ENCODE measurements around the gene TSKU.
"Not testable (repeated sequence)": the region's sequence is repeated elsewhere in the genome, so short reads cannot be mapped to it uniquely, and the experiment has no call there.

TSKU gene

GRCh38 chr11:76788661-76789442, 5.7 kb downstream of the TSKU start:
- no peak for DNase-seq (ENCODE audit: low read depth, low spot score)

- no peak for DNase-seq (ENCODE audit: low read depth, low spot score)
Observed at GRCh38 chr11:76789443-76789719, 6.2 kb downstream of the TSKU start.

GRCh38 chr11:76790251-76790650, 7.1 kb downstream of the TSKU start:
- no peak for DNase-seq (ENCODE audit: low read depth, low spot score)

DNA sequence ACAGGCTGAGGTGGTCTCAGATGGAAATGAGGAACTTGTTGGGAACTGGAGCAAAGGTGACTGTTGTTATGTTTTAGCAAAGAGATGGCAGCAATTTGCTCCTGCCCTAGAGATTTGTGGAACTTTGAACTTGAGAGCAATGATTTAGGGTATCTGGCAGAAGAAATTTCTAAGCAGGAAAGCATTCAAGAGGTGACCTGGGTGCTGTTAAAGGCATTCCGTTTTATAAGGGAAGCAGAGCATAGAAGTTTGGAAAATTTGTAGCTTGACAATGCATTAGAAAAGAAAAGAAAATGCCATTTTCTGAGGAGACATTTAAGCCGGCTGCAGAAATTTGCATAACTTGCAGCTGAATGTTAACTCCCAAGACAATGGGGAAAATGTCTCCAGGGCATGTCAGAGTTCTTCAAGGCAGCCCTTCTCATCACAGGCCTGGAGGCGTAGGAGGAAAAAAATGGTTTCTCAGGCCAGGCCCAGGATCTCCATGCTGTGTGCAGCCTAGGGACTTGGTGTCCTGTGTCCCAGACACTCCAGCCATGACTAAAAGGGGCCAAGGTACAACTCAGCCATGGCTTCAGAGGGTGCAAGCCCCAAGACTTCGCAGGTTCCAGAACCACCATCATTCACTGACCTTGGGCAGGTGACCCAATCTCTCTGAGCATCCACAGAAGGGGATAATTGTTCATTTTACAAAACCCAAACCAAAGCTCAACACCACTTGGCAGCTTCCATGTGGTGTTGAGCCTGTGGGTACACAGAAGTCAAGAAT, 8.0 kb downstream of the TSKU start:
- not testable (repeated sequence) for DNase-seq (ENCODE audit: low read depth, low spot score)

- peak; percentile 65 for DNase-seq (ENCODE audit: low read depth, low spot score)
Observed at GRCh38 chr11:76791861-76792260, 8.7 kb downstream of the TSKU start.

GRCh38 chr11:76792505-76793264, 9.5 kb downstream of the TSKU start:
- DNase-seq (ENCODE audit: low read depth, low spot score) = no peak

GRCh38 chr11:76793391-76794291, 10.5 kb downstream of the TSKU start:
- peak; percentile 88 for DNase-seq (ENCODE audit: low read depth, low spot score)

GRCh38 chr11:76794371-76795289, 11.5 kb downstream of the TSKU start:
- DNase-seq (ENCODE audit: low read depth, low spot score) = no peak

GRCh38 chr11:76795290-76795935, 12.3 kb downstream of the TSKU start:
- no peak for DNase-seq (ENCODE audit: low read depth, low spot score)

DNA sequence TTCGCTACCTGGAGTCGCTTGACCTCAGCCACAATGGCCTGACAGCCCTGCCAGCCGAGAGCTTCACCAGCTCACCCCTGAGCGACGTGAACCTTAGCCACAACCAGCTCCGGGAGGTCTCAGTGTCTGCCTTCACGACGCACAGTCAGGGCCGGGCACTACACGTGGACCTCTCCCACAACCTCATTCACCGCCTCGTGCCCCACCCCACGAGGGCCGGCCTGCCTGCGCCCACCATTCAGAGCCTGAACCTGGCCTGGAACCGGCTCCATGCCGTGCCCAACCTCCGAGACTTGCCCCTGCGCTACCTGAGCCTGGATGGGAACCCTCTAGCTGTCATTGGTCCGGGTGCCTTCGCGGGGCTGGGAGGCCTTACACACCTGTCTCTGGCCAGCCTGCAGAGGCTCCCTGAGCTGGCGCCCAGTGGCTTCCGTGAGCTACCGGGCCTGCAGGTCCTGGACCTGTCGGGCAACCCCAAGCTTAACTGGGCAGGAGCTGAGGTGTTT, 12.8 kb downstream of the TSKU start:
- DNase-seq (ENCODE audit: low read depth, low spot score) = no peak

DNA sequence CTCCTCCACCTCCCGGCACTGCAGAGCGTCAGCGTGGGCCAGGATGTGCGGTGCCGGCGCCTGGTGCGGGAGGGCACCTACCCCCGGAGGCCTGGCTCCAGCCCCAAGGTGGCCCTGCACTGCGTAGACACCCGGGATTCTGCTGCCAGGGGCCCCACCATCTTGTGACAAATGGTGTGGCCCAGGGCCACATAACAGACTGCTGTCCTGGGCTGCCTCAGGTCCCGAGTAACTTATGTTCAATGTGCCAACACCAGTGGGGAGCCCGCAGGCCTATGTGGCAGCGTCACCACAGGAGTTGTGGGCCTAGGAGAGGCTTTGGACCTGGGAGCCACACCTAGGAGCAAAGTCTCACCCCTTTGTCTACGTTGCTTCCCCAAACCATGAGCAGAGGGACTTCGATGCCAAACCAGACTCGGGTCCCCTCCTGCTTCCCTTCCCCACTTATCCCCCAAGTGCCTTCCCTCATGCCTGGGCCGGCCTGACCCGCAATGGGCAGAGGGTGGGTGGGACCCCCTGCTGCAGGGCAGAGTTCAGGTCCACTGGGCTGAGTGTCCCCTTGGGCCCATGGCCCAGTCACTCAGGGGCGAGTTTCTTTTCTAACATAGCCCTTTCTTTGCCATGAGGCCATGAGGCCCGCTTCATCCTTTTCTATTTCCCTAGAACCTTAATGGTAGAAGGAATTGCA, 13.5 kb downstream of the TSKU start:
- no peak for DNase-seq (ENCODE audit: low read depth, low spot score)

DNA sequence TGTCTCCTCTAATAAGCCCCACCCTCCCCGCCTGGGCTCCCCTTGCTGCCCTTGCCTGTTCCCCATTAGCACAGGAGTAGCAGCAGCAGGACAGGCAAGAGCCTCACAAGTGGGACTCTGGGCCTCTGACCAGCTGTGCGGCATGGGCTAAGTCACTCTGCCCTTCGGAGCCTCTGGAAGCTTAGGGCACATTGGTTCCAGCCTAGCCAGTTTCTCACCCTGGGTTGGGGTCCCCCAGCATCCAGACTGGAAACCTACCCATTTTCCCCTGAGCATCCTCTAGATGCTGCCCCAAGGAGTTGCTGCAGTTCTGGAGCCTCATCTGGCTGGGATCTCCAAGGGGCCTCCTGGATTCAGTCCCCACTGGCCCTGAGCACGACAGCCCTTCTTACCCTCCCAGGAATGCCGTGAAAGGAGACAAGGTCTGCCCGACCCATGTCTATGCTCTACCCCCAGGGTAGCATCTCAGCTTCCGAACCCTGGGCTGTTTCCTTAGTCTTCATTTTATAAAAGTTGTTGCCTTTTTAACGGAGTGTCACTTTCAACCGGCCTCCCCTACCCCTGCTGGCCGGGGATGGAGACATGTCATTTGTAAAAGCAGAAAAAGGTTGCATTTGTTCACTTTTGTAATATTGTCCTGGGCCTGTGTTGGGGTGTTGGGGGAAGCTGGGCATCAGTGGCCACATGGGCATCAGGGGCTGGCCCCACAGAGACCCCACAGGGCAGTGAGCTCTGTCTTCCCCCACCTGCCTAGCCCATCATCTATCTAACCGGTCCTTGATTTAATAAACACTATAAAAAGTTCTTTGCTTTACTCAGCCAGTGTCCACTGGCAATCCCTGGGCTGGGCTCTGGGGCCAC, 14.4 kb downstream of the TSKU start:
- no peak for DNase-seq (ENCODE audit: low read depth, low spot score)

GRCh38 chr11:76798202-76798581, 15.0 kb downstream of the TSKU start:
- no peak for DNase-seq (ENCODE audit: low read depth, low spot score)

GRCh38 chr11:76798671-76799065, 15.5 kb downstream of the TSKU start:
- DNase-seq (ENCODE audit: low read depth, low spot score) = no peak

DNA sequence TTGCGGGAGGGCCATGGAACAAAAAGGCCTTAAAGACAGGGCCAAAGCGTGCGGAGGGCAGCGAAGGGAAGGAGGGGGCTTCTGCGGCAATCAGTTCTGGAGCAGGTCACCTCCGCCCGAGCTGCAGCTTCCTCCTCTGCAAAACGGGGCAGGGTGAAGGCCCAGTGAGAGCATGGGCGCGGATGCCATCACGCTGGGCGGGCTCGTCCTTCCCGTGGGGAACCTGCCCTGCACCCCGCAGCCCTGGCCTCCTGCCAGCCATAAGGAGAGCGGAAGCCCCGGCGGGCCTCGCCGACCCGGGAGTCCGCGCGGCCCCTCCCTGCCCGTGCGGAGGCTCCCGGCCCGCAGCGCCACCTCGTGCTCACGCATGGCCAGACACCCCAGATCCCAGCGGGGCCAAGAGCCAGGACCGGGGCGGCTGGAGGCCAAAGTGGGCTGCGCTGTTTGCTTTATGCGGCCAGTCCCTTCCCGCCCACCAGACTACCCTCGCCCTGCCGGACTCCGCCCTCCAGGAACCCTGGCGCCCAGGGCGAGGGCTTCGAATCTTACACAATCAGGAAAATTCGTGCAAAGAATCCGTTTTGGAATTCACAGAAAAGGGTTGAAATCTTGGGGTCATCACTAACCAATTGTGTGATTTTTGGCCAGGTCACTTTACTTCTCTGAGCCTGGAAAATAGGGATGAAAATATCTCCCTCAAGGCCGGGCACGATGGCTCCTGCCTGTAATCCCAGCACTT, 16.1 kb downstream of the TSKU start:
- DNase-seq (ENCODE audit: low read depth, low spot score) = peak; percentile 91

GRCh38 chr11:76800466-76801200, 17.5 kb downstream of the TSKU start:
- no peak for DNase-seq (ENCODE audit: low read depth, low spot score)

- no peak for DNase-seq (ENCODE audit: low read depth, low spot score)
Observed at GRCh38 chr11:76801225-76801624, 18.1 kb downstream of the TSKU start.
